Neural progenitor cell (in vitro differentiated cells): ENCODE results near the gene FGF23. TPM values are rescaled to one million over a fixed set of nuclear protein-coding genes. Genes with fewer than 3 reads are reported as not detected.

Experiments used
- DNase-seq: peaks from one replicate; pipeline ENCODE4 v3.0.0-alpha.2; 2016; ENCODE audit warnings: low spot score
- H2AFZ ChIP-seq: fragments of 200-600 bp; sonication (generic); replicated peaks from 2 replicates; pipeline ENCODE4 v1.6.1; 2016; ENCODE audit warnings: antibody characterized with exemption
- H3F3A ChIP-seq: fragments of 200-600 bp; sonication (generic); 2 replicates; pipeline ENCODE4 v1.6.1; 2016; ENCODE audit warnings: antibody characterized with exemption, low read depth
- H3K27ac ChIP-seq: fragments of 200-600 bp; sonication (generic); 2 replicates; pipeline ENCODE4 v1.5.1; 2016; ENCODE audit warnings: mild to moderate bottlenecking
- H3K27me3 ChIP-seq: fragments of 200-600 bp; sonication (generic); 2 replicates; pipeline ENCODE4 v1.6.1; 2016; ENCODE audit warnings: mild to moderate bottlenecking, moderate library complexity
- H3K36me3 ChIP-seq: fragments of 200-600 bp; sonication (generic); 2 replicates; pipeline ENCODE4 v1.5.1; 2016
- H3K4me1 ChIP-seq: fragments of 200-600 bp; sonication (generic); 2 replicates; pipeline ENCODE4 v1.6.1; 2016; ENCODE audit warnings: mixed run types
- H3K4me2 ChIP-seq: fragments of 200-600 bp; sonication (generic); 2 replicates; pipeline ENCODE4 v1.6.1; 2016
- H3K4me3 ChIP-seq: fragments of 200-600 bp; sonication (generic); 2 replicates; pipeline ENCODE4 v1.5.1; 2016
- H3K79me2 ChIP-seq: fragments of 200-600 bp; sonication (generic); 2 replicates; pipeline ENCODE4 v1.6.1; 2016; ENCODE audit warnings: low read depth
- H3K9ac ChIP-seq: fragments of 200-600 bp; sonication (generic); 2 replicates; pipeline ENCODE4 v1.6.1; 2016
- H3K9me3 ChIP-seq: fragments of 200-600 bp; sonication (generic); 2 replicates; pipeline ENCODE4 v1.5.1; 2016; ENCODE audit warnings: low read depth
- H4K20me1 ChIP-seq: fragments of 200-600 bp; sonication (generic); 2 replicates; pipeline ENCODE4 v1.6.1; 2016; ENCODE audit warnings: low read depth
- H3K27ac Mint-ChIP-seq: 3 replicates; pipeline ENCODE4 v1.8.0; 2021; ENCODE audit warnings: mixed read lengths
- H3K27me3 Mint-ChIP-seq: 2 replicates; pipeline ENCODE4 v1.8.0; 2022; ENCODE audit warnings: low read depth, mild to moderate bottlenecking, inconsistent platforms, moderate library complexity, mixed read lengths; ENCODE audit not compliant: insufficient read depth
- H3K36me3 Mint-ChIP-seq: 3 replicates; pipeline ENCODE4 v1.8.0; 2021; ENCODE audit warnings: mixed read lengths
- H3K4me1 Mint-ChIP-seq: 3 replicates; pipeline ENCODE4 v1.8.0; 2021; ENCODE audit warnings: mixed read lengths
- H3K4me3 Mint-ChIP-seq: 3 replicates; pipeline ENCODE4 v1.8.0; 2021; ENCODE audit warnings: mild to moderate bottlenecking, moderate library complexity, mixed read lengths
- H3K9me3 Mint-ChIP-seq: 3 replicates; pipeline ENCODE4 v1.8.0; 2020; ENCODE audit warnings: mixed read lengths
- CTCF ChIP-seq: fragments of 200-600 bp; sonication (generic); IDR thresholded peaks from 2 replicates; pipeline ENCODE4 v1.5.1; 2017; ENCODE audit warnings: antibody characterized with exemption, mild to moderate bottlenecking
- EZH2 ChIP-seq: fragments of 200-600 bp; sonication (generic); IDR thresholded peaks from 2 replicates; pipeline ENCODE4 v1.6.1; 2017; ENCODE audit warnings: antibody characterized with exemption, mild to moderate bottlenecking, moderate library complexity
- EZH2phosphoT487 ChIP-seq: fragments of 200-600 bp; sonication (generic); IDR thresholded peaks from 2 replicates; pipeline ENCODE4 v1.6.1; 2017; ENCODE audit warnings: antibody characterized with exemption
- total RNA-seq: library from RNA; depleted of rRNA; stranded (reverse); fragments of >200 nt; gene quantifications from 2 replicates; pipeline ENCODE4 v1.2.3, GENCODE V29; 2015; ENCODE audit warnings: low replicate concordance

The FGF23 gene
- total RNA-seq, 1 donor from 2014 or later, result 0.58 TPM

- peaks cover 25% of the 10 kb centered on the region for H3K27me3 ChIP-seq
- H4K20me1 ChIP-seq, result no peaks in the 10 kb centered on the region
- no peak overlapping the region for H3K27ac ChIP-seq
- Mint-ChIP-seq H3K27ac (no peak overlapping the region), H3K36me3 (no peaks in the 10 kb centered on the region), H3K9me3 (no peaks in the 10 kb centered on the region), H3K4me3 (no peak overlapping the region), H3K4me1 (no peaks in the 10 kb centered on the region), H3K27me3 (no peaks in the 10 kb centered on the region)
- H3F3A ChIP-seq, result no peaks in the 10 kb centered on the region
- H3K4me1 ChIP-seq, result no peaks in the 10 kb centered on the region
- H3K36me3 ChIP-seq, result no peaks in the 10 kb centered on the region
- no peak for TF ChIP-seq EZH2
- TF ChIP-seq EZH2phosphoT487, result no peak
- TF ChIP-seq CTCF, result no peak
- no peak overlapping the region for H3K4me2 ChIP-seq
- no peaks in the 10 kb centered on the region for H3K9me3 ChIP-seq
- no peak for DNase-seq
- H3K79me2 ChIP-seq, result no peaks in the 10 kb centered on the region
- H3K9ac ChIP-seq, result no peak overlapping the region
- no peak overlapping the region for H2AFZ ChIP-seq
- H3K4me3 ChIP-seq, result no peak overlapping the region
These were observed 9.2 kb downstream of the FGF23 start for GRCh38 chr12:4370265-4370664.

GRCh38 chr12:4369548-4369947 is 10.0 kb downstream of the FGF23 start:
- no peaks in the 10 kb centered on the region for H3K4me1 ChIP-seq
- H3K4me3 ChIP-seq, result no peak overlapping the region
- TF ChIP-seq CTCF, result no peak
- TF ChIP-seq EZH2phosphoT487, result no peak
- TF ChIP-seq EZH2, result no peak
- no peaks in the 10 kb centered on the region for H3K36me3 Mint-ChIP-seq
- H3K36me3 ChIP-seq, result no peaks in the 10 kb centered on the region
- H3K4me1 Mint-ChIP-seq, result no peaks in the 10 kb centered on the region
- no peak overlapping the region for H3K27ac Mint-ChIP-seq
- H3K4me2 ChIP-seq, result no peak overlapping the region
- H3K9me3 Mint-ChIP-seq, result no peaks in the 10 kb centered on the region
- no peaks in the 10 kb centered on the region for H3F3A ChIP-seq
- H3K27me3 ChIP-seq, result peaks cover 30% of the 10 kb centered on the region
- H3K27me3 Mint-ChIP-seq, result no peaks in the 10 kb centered on the region
- H3K27ac ChIP-seq, result no peak overlapping the region
- H3K9ac ChIP-seq, result no peak overlapping the region
- DNase-seq, result no peak
- no peak overlapping the region for H3K4me3 Mint-ChIP-seq
- H2AFZ ChIP-seq, result no peak overlapping the region
- H4K20me1 ChIP-seq, result no peaks in the 10 kb centered on the region
- no peaks in the 10 kb centered on the region for H3K79me2 ChIP-seq
- H3K9me3 ChIP-seq, result no peaks in the 10 kb centered on the region

- Histone ChIP-seq H3K4me1 (no peaks in the 10 kb centered on the region), H3F3A (no peaks in the 10 kb centered on the region), H3K4me3 (no peak overlapping the region), H3K9ac (no peak overlapping the region), H2AFZ (no peak overlapping the region), H3K79me2 (no peaks in the 10 kb centered on the region), H3K27me3 (peaks cover 30% of the 10 kb centered on the region), H3K9me3 (no peaks in the 10 kb centered on the region), H3K4me2 (no peak overlapping the region), H3K36me3 (no peaks in the 10 kb centered on the region), H4K20me1 (no peaks in the 10 kb centered on the region), H3K27ac (no peak overlapping the region)
- Mint-ChIP-seq H3K9me3 (no peaks in the 10 kb centered on the region), H3K4me3 (no peak overlapping the region), H3K4me1 (no peaks in the 10 kb centered on the region), H3K27ac (no peak overlapping the region), H3K36me3 (no peaks in the 10 kb centered on the region), H3K27me3 (no peaks in the 10 kb centered on the region)
- TF ChIP-seq EZH2phosphoT487, result no peak
- TF ChIP-seq EZH2, result no peak
- no peak for TF ChIP-seq CTCF
- DNase-seq, result no peak
These were observed 13.4 kb downstream of the FGF23 start for GRCh38 chr12:4366090-4366489.

GRCh38 chr12:4356041-4356327 is 23.5 kb downstream of the FGF23 start:
- Mint-ChIP-seq H3K4me3 (no peak overlapping the region), H3K4me1 (no peaks in the 10 kb centered on the region), H3K27me3 (no peaks in the 10 kb centered on the region), H3K36me3 (peaks cover 3% of the 10 kb centered on the region), H3K27ac (no peak overlapping the region), H3K9me3 (no peaks in the 10 kb centered on the region)
- Histone ChIP-seq H3K9me3 (peaks cover 14% of the 10 kb centered on the region), H3K36me3 (no peaks in the 10 kb centered on the region), H3K79me2 (no peaks in the 10 kb centered on the region), H3K9ac (no peak overlapping the region), H3K27ac (no peak overlapping the region), H4K20me1 (no peaks in the 10 kb centered on the region), H3F3A (no peaks in the 10 kb centered on the region), H3K4me2 (no peak overlapping the region), H2AFZ (no peak overlapping the region), H3K4me1 (no peaks in the 10 kb centered on the region), H3K4me3 (no peak overlapping the region), H3K27me3 (no peaks in the 10 kb centered on the region)
- TF ChIP-seq CTCF (peak; percentile 72), EZH2 (no peak), EZH2phosphoT487 (no peak)
- DNase-seq, result peak; percentile 67
